SKM-1 treated with dmso at 0.1 percent for 144 hours (cell line): ENCODE data around the gene TBC1D32.
"Not testable (repeated sequence)": the region's sequence is repeated elsewhere in the genome, so short reads cannot be mapped to it uniquely, and the experiment has no call there.

ENCODE experiments used
- DNase-seq: peaks from one replicate; lab custom pipeline; 2025; ENCODE audit not compliant: unreplicated experiment; lab: John Stamatoyannopoulos, UW

TBC1D32 gene, protein sequence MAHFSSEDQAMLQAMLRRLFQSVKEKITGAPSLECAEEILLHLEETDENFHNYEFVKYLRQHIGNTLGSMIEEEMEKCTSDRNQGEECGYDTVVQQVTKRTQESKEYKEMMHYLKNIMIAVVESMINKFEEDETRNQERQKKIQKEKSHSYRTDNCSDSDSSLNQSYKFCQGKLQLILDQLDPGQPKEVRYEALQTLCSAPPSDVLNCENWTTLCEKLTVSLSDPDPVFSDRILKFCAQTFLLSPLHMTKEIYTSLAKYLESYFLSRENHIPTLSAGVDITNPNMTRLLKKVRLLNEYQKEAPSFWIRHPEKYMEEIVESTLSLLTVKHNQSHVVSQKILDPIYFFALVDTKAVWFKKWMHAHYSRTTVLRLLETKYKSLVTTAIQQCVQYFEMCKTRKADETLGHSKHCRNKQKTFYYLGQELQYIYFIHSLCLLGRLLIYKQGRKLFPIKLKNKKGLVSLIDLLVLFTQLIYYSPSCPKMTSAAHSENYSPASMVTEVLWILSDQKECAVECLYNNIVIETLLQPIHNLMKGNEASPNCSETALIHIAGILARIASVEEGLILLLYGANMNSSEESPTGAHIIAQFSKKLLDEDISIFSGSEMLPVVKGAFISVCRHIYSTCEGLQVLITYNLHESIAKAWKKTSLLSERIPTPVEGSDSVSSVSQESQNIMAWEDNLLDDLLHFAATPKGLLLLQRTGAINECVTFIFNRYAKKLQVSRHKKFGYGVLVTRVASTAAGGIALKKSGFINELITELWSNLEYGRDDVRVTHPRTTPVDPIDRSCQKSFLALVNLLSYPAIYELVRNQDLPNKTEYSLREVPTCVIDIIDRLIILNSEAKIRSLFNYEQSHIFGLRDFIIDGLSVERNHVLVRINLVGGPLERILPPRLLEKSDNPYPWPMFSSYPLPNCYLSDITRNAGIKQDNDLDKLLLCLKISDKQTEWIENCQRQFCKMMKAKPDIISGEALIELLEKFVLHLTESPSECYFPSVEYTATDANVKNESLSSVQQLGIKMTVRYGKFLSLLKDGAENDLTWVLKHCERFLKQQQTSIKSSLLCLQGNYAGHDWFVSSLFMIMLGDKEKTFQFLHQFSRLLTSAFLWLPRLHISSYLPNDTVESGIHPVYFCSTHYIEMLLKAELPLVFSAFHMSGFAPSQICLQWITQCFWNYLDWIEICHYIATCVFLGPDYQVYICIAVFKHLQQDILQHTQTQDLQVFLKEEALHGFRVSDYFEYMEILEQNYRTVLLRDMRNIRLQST

DNA sequence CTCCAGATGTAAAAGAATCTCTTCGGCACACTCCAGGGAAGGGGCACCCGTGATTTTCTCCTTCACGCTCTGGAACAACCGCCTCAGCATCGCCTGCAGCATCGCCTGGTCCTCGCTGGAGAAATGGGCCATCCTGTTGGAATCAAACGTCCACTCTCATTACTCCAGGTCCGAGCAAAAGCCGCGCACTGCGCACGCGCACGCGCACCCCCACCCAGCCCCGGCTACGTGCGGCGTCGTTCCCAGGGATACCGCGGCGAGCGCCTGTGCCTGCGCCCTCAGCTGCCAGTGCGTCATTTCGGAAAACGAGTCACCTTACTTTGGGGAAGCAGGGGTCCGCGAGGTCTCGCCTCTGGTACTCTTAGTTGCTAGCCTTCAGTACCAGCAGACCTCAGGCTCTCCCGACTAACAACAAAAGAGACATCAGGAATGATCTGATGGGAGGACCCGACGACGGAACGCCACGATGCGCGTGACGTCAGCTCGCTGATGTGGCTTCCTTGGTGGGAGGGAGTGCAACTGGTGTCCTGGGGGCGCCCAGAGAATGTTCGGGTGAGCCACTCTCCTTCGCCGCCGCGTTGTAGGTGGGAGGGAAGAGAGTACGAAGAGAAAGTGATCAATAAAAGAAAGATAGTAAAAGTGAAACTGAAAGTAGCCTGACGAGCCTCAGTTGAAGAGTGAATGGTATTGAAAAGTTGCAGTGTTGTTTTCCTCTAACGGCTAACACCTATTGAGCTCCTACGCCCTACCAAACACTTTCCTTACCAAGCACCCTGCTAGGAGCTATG, at the start of gene TBC1D32:
TBC1D32 (minus strand) TSS at position 182 of the 788 bp plus-strand sequence; CDS start at position 132, 50 bp downstream.
- DNase-seq = peak; percentile 76

GRCh38 chr6:121383478-121383877, 49.2 kb upstream of the TBC1D32 start:
- no peak for DNase-seq

GRCh38 chr6:121382467-121383121, 48.3 kb upstream of the TBC1D32 start:
- DNase-seq = no peak

GRCh38 chr6:121376411-121376810, 42.1 kb upstream of the TBC1D32 start:
- no peak for DNase-seq

DNA sequence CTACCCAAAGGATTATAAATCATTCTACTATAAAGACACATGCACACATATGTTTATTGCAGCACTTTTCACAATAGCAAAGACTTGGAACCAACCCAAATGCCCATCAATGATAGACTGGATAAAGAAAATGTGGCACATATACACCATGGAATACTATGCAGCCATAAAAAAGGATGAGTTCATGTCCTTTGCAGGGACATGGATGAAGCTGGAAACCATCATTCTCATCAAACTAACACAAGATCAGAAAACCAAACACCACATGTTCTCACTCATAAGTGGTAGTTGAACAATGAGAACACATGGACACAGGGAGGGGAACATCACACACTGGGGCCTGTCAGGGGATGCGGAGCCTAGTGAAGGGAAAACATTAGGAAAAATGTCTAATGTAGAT, 39.9 kb upstream of the TBC1D32 start:
- DNase-seq = not testable (repeated sequence)

DNA sequence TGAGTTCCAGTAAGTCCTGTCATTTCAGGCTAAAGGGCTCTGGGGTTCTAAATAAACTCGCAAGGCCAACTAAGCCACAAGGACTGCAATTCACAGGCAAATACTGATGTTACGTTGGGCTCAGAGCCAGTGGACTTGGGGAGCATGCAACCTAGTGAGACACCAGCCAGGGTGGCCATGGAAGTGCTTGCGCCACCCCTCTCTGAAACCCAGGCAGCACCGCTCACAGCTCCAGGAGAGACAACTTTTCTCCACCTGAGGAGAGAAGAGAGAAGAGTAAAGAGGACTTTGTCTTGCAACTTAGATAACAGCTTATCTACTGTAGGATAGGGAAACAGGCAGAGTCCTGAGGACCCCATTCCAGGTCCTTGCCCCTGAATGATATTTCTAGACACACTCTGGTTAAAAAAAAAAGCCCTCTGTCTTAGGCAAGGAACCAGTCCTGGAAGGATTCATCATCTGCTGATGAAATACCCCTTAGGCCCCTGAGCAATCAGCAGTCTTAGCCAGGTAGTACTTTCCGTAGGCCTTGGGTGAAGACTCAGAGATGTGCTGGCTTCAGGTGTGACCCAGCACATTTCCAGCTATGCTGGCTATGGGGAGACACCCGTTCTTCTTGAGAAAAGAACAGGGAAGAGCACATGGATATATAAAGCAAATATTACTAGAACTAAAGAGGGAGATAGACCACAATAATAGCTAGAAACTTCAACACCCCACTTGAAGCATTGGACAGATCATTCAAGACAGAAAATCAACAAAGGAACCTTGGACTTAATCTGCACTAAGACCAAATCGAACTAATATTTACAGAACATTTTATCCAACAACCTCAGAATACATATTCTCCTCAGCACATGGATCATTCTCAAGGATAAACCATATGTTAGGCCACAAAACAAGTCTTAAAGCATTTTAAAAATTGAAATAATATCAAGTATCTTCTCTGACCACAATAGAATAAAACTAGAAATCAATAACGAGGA, 31.5 kb upstream of the TBC1D32 start:
- DNase-seq = no peak

GRCh38 chr6:121356575-121356974, 22.3 kb upstream of the TBC1D32 start:
- DNase-seq = no peak

- no peak for DNase-seq
These were observed 20.5 kb upstream of the TBC1D32 start for GRCh38 chr6:121354764-121355163.

- no peak for DNase-seq
These were observed 18.7 kb upstream of the TBC1D32 start for GRCh38 chr6:121352941-121353340.

GRCh38 chr6:121351916-121352315, 17.6 kb upstream of the TBC1D32 start:
- DNase-seq = no peak

DNA sequence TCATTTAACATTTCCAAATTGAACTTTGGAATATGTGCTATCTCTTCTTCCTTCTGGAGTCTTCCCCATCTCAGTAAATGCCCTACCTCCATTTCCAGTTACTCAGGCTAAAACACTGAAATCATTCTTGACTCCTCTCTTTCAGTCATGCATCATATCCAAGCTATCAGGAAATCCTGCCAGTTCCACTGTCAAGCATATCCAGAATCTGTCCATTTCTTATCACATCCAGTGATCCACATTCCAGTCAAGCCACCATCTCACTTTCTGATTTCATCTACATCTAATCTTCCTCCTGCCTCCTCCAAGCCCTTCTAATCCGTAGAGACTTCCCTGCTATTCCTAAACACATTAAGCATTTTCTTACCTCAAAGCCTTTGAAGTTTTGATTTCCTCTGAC, 15.3 kb upstream of the TBC1D32 start:
- no peak for DNase-seq

GRCh38 chr6:121347484-121347883, 13.2 kb upstream of the TBC1D32 start:
- DNase-seq = no peak

DNA sequence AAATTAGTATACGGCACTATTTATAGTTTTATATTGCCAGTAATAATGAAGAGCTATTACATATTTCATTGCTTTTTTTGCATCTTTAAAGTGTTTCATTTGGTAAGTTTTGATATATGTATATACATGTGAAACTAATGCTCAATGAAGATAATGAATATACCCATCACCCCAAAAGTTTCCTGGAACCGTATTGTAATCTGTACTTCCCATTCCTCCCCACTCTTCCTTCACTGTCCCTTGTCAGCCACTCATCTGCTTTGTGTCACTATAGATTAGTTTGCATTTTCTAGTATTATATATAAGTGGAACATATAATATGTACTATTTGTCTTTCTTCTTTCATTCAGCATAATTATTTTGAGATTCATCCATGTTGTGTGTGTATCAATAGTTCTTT, 10.3 kb upstream of the TBC1D32 start:
- no peak for DNase-seq

- no peak for DNase-seq
These were observed 5.5 kb upstream of the TBC1D32 start for GRCh38 chr6:121339639-121340226.

GRCh38 chr6:121338956-121339355, 4.7 kb upstream of the TBC1D32 start:
- DNase-seq = no peak

DNA sequence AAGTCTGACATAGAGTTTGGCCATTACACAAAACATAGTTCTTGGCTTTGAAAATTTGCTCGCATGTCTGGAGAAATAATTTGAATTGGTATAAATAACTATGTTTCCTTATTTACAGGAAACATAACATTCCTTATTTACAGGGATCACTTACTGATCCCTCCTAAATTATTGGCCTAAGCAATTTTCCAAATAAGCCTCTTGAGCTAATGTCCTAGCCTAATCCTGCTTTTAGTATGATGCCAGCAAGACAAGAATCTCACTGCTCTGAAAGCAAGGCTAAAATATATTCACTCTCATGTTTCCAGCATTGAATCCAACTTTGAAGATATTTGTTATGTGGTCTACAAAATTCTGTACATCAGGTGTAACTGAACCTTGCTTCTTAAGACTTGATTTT, 4.1 kb upstream of the TBC1D32 start:
- DNase-seq = no peak

DNA sequence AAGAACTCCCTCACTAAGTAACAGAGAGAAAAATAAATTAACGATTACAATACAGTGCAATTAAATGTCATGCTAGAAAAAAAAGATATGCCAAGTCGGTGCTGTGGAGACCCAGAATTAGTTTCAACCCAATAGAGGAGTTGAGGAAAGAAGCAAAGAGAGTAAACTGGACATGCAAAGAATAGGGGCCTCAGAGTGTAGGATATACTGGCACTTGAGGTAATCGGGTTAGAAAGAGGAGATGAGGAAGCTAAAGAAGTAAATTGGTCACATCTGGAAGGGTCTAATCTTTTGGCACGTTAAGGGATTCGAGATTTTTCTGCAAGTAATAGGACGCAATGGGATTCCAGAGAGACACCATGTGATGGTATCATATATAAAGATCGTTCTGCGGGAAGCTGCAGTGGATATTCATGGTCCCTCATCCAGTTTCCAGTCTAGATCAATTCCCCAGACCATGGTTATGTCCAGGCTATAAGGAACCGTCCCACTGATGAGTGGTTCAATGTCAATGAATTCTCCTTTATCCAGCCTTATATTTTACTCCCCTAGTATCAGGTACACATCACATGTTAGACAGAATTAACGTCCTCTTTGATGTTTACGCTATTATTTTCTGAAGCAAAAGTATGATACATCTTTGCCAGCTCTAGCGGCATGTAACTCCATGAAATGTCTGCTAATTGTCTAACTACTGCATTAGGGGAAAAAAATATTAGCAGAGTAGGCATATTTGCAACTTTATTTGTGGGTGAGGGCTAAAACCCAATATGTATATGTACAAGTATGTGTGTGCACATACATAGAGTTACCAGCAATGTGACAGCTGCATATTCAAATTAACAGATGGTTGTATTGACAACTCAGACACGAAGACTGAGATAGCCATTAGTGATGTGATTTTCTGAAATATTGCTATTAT, 1.1 kb upstream of the TBC1D32 start:
- DNase-seq = no peak
